HepG2 (cell line): ENCODE measurements around the gene NHSL1. TPM values are rescaled to one million over a fixed set of nuclear protein-coding genes. Genes with fewer than 3 reads are reported as not detected.

Experiments
- ATF2 ChIP-seq: sonication (generic); formaldehyde crosslinking; IDR thresholded peaks from 2 replicates; pipeline ENCODE4 v1.4.0; 2020; ENCODE audit warnings: missing genetic modification reagents
- BCL6 ChIP-seq: IDR thresholded peaks from 2 replicates; pipeline ENCODE4 v1.6.1; 2016; ENCODE audit warnings: missing genetic modification reagents, missing compliant biosample characterization
- CBFB ChIP-seq: sonication (generic); formaldehyde crosslinking; IDR thresholded peaks from 2 replicates; pipeline ENCODE4 v1.4.0; 2020; ENCODE audit warnings: missing genetic modification reagents
- FLYWCH1 ChIP-seq: sonication (generic); formaldehyde crosslinking; IDR thresholded peaks from 2 replicates; pipeline ENCODE4 v1.8.1; 2023; ENCODE audit warnings: mild to moderate bottlenecking, missing genetic modification reagents
- HOXA9 ChIP-seq: sonication (generic); formaldehyde crosslinking; IDR thresholded peaks from 2 replicates; pipeline ENCODE4 v1.8.1; 2022; ENCODE audit warnings: missing genetic modification reagents, mild to moderate bottlenecking, moderate library complexity, borderline replicate concordance
- MED1 ChIP-seq: sonication (generic); formaldehyde crosslinking; IDR thresholded peaks from 2 replicates; pipeline ENCODE4 v1.4.0; 2020; ENCODE audit warnings: missing genetic modification reagents
- NCOA2 ChIP-seq: sonication (generic); formaldehyde crosslinking; IDR thresholded peaks from 2 replicates; pipeline ENCODE4 v1.8.0; 2022; ENCODE audit warnings: inconsistent platforms
- NFIC ChIP-seq: IDR thresholded peaks from 2 replicates; pipeline ENCODE4 v1.6.1; 2012; ENCODE audit warnings: mild to moderate bottlenecking, low read length, inconsistent platforms
- NR2F2 ChIP-seq: IDR thresholded peaks from 2 replicates; pipeline ENCODE4 v1.6.1; 2012; ENCODE audit warnings: low read depth, inconsistent platforms, borderline replicate concordance
- RFXAP ChIP-seq: sonication (generic); formaldehyde crosslinking; IDR thresholded peaks from 2 replicates; pipeline ENCODE4 v1.4.0; 2020; ENCODE audit warnings: missing genetic modification reagents, borderline replicate concordance
- SKI ChIP-seq: fragments of 450-650 bp; IDR thresholded peaks from one replicate; pipeline ENCODE4 v1.6.1; 2018; ENCODE audit warnings: mild to moderate bottlenecking; ENCODE audit not compliant: partially characterized antibody
- TBL1XR1 ChIP-seq: fragments of 150-350 bp; IDR thresholded peaks from 2 replicates; pipeline ENCODE4 v1.6.1; 2014; ENCODE audit warnings: borderline replicate concordance, low read length; ENCODE audit not compliant: partially characterized antibody
- TGIF2 ChIP-seq: IDR thresholded peaks from 2 replicates; pipeline ENCODE4 v1.6.1; 2016; ENCODE audit warnings: control low read depth, missing compliant biosample characterization
- ZKSCAN8 ChIP-seq: IDR thresholded peaks from 2 replicates; pipeline ENCODE4 v1.6.1; 2016; ENCODE audit warnings: borderline replicate concordance, missing genetic modification reagents, missing compliant biosample characterization
- ZNF30 ChIP-seq: sonication (generic); formaldehyde crosslinking; IDR thresholded peaks from 2 replicates; pipeline ENCODE4 v1.5.0; 2020; ENCODE audit warnings: mild to moderate bottlenecking, missing genetic modification reagents
- ZNF333 ChIP-seq: sonication (generic); formaldehyde crosslinking; IDR thresholded peaks from 2 replicates; pipeline ENCODE4 v1.4.0; 2020; ENCODE audit warnings: mild to moderate bottlenecking, missing genetic modification reagents, borderline replicate concordance
- ZNF337 ChIP-seq: sonication (generic); formaldehyde crosslinking; IDR thresholded peaks from 2 replicates; pipeline ENCODE4 v1.5.1; 2020; ENCODE audit warnings: missing genetic modification reagents, low read depth, mild to moderate bottlenecking, borderline replicate concordance
- ZNF570 ChIP-seq: sonication (generic); formaldehyde crosslinking; IDR thresholded peaks from 2 replicates; pipeline ENCODE4 v1.4.0; 2020; ENCODE audit warnings: mild to moderate bottlenecking, missing genetic modification reagents, borderline replicate concordance
- polyA plus RNA-seq, 8 experiments: library from polyadenylated mRNA; depleted of rRNA in 3 of 8; stranded (reverse) in 7 of 8; unstranded in 1 of 8; fragments of >200 nt; fragmentation: Illumina TruSeq in 4 of 8; extraction: Trizol in 4 of 8; gene quantifications; 2 replicates each; pipeline versions ENCODE4 v1.2.1 to v1.2.3, GENCODE V29; 2011 to 2016; ENCODE audit warnings: low read depth in 4 of 8, missing spikeins in 1 of 8, mixed read lengths in 1 of 8; ENCODE audit not compliant: insufficient read depth in 1 of 8
- total RNA-seq, 5 experiments: library from RNA; depleted of rRNA; stranded (reverse); fragments of >200 nt; fragmentation: Illumina TruSeq; extraction: Trizol; gene quantifications; 2 replicates each; pipeline ENCODE4 v1.2.3, GENCODE V29; 2016; ENCODE audit warnings: low read depth in 1 of 5
- TF ChIP-seq, protein P1 (sequence below): sonication (generic); formaldehyde crosslinking; conservative IDR thresholded peaks from 2 replicates; pipeline ENCODE4 v1.8.0; 2022; ENCODE audit warnings: mild to moderate bottlenecking, moderate library complexity, missing genetic modification reagents
- TF ChIP-seq, protein P2 (sequence below): IDR thresholded peaks from 2 replicates; pipeline ENCODE4 v1.6.1; 2016; ENCODE audit warnings: control low read depth
- TF ChIP-seq, protein P3 (sequence below): sonication (generic); formaldehyde crosslinking; IDR thresholded peaks from 2 replicates; pipeline ENCODE4 v1.8.1; 2023; ENCODE audit warnings: missing genetic modification reagents, mild to moderate bottlenecking, borderline replicate concordance
- TF ChIP-seq, protein P4 (sequence below): sonication (generic); formaldehyde crosslinking; IDR thresholded peaks from 2 replicates; pipeline ENCODE4 v1.5.0; 2020; ENCODE audit warnings: mild to moderate bottlenecking, missing genetic modification reagents
- TF ChIP-seq, protein P5 (sequence below): IDR thresholded peaks from 2 replicates; pipeline ENCODE4 v1.6.1; 2016; ENCODE audit warnings: low read depth

The NHSL1 gene
- total and polyA plus RNA-seq, 2 of the 13 experiments (the other 11 are each of a cell fraction or from before 2014, with no cell fraction given) = 24.9 to 53.6 TPM

DNA sequence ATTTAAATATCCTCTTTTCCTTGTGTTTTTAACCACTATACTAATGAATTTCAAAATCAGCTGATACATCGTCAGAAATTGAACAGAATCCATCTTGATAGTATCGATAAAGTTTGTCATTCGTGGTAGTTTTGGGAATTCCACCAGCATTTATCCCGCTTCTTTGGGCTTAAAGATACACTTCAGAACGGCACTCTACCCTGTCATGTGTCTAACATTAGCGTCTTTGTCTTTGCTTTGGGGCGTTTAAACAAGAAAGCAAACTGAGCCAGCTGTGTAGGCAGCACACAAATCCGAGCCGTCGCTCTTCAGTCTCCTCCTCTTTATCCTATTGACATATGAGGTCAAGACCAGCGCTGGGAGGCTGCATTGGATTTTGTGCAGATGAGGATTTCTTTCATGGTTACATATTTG lies 27.5 kb upstream of the NHSL1 start (continued):
- TF ChIP-seq, protein P1, sequence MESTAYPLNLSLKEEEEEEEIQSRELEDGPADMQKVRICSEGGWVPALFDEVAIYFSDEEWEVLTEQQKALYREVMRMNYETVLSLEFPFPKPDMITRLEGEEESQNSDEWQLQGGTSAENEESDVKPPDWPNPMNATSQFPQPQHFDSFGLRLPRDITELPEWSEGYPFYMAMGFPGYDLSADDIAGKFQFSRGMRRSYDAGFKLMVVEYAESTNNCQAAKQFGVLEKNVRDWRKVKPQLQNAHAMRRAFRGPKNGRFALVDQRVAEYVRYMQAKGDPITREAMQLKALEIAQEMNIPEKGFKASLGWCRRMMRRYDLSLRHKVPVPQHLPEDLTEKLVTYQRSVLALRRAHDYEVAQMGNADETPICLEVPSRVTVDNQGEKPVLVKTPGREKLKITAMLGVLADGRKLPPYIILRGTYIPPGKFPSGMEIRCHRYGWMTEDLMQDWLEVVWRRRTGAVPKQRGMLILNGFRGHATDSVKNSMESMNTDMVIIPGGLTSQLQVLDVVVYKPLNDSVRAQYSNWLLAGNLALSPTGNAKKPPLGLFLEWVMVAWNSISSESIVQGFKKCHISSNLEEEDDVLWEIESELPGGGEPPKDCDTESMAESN = no peak
- TF ChIP-seq NFIC (peak; percentile 42), ATF2 (CRISPR knock-in tag) (peak; percentile 60; the same call in 1 of the 2 replicates), TGIF2 (CRISPR knock-in tag) (0 out of 2 replicates have a peak, but pooled peaks have one; percentile 65), ZNF570 (CRISPR knock-in tag) (no peak), MED1 (CRISPR knock-in tag) (peak; percentile 70), CBFB (CRISPR knock-in tag) (0 out of 2 replicates have a peak, but pooled peaks have one; percentile 19), SKI (peak; percentile 49), ZNF333 (no peak), HOXA9 (CRISPR knock-in tag) (no peak), ZNF337 (CRISPR knock-in tag) (no peak), NR2F2 (0 out of 2 replicates have a peak, but pooled peaks have one; percentile 21), NCOA2 (CRISPR knock-in tag) (peak; percentile 58; the same call in 1 of the 2 replicates), TBL1XR1 (no peak), ZNF30 (CRISPR knock-in tag) (no peak), RFXAP (peak; percentile 46; the same call in 1 of the 2 replicates), FLYWCH1 (no peak), BCL6 (CRISPR knock-in tag) (peak; percentile 68), ZKSCAN8 (CRISPR knock-in tag) (no peak)
- TF ChIP-seq, protein P2, sequence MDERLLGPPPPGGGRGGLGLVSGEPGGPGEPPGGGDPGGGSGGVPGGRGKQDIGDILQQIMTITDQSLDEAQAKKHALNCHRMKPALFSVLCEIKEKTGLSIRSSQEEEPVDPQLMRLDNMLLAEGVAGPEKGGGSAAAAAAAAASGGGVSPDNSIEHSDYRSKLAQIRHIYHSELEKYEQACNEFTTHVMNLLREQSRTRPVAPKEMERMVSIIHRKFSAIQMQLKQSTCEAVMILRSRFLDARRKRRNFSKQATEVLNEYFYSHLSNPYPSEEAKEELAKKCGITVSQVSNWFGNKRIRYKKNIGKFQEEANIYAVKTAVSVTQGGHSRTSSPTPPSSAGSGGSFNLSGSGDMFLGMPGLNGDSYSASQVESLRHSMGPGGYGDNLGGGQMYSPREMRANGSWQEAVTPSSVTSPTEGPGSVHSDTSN (CRISPR knock-in tag) = no peak
- TF ChIP-seq, protein P3, sequence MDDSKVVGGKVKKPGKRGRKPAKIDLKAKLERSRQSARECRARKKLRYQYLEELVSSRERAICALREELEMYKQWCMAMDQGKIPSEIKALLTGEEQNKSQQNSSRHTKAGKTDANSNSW (CRISPR knock-in tag) = no peak
- TF ChIP-seq, protein P4, sequence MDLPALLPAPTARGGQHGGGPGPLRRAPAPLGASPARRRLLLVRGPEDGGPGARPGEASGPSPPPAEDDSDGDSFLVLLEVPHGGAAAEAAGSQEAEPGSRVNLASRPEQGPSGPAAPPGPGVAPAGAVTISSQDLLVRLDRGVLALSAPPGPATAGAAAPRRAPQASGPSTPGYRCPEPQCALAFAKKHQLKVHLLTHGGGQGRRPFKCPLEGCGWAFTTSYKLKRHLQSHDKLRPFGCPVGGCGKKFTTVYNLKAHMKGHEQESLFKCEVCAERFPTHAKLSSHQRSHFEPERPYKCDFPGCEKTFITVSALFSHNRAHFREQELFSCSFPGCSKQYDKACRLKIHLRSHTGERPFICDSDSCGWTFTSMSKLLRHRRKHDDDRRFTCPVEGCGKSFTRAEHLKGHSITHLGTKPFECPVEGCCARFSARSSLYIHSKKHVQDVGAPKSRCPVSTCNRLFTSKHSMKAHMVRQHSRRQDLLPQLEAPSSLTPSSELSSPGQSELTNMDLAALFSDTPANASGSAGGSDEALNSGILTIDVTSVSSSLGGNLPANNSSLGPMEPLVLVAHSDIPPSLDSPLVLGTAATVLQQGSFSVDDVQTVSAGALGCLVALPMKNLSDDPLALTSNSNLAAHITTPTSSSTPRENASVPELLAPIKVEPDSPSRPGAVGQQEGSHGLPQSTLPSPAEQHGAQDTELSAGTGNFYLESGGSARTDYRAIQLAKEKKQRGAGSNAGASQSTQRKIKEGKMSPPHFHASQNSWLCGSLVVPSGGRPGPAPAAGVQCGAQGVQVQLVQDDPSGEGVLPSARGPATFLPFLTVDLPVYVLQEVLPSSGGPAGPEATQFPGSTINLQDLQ (CRISPR knock-in tag) = no peak
- TF ChIP-seq, protein P5, sequence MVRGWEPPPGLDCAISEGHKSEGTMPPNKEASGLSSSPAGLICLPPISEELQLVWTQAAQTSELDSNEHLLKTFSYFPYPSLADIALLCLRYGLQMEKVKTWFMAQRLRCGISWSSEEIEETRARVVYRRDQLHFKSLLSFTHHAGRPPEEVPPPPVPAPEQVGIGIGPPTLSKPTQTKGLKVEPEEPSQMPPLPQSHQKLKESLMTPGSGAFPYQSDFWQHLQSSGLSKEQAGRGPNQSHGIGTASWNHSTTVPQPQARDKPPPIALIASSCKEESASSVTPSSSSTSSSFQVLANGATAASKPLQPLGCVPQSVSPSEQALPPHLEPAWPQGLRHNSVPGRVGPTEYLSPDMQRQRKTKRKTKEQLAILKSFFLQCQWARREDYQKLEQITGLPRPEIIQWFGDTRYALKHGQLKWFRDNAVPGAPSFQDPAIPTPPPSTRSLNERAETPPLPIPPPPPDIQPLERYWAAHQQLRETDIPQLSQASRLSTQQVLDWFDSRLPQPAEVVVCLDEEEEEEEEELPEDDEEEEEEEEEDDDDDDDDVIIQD = peak; percentile 82
